GM21360 (cell line): Measurements from ENCODE around the gene LHX3.

Source experiments
- ATAC-seq: cut with Tn5 transposase; IDR thresholded peaks from one replicate; pipeline ENCODE4 v1.9.1; 2021; ENCODE audit warnings: mild to moderate bottlenecking, moderate library complexity; ENCODE audit not compliant: unreplicated experiment

The LHX3 gene

DNA sequence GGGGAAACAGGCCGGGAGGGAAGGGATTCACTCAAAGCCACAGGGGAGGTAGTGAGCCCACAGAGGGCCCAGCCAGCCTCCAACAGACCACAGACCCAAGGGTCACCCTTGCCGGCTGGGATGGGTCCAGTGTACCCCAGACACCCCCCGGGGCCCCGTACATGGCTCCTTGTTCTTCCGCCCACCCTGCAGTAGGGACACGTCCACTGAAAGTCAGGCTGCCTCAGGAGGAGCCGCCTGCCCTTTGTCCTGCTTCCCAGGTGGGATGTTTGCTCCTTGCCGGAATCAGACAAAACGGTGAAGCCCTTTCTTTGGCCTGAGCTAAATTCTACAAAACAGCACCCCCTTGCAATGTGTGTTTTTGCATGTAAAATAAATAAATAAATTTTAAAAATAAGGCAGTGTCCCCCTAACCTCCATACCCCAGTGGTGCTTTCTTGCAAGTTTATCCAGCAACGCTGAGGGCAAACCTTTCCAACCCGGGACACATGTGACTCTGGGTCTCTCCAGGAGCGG is 25.8 kb downstream of the LHX3 start:
- ATAC-seq = no peak

DNA sequence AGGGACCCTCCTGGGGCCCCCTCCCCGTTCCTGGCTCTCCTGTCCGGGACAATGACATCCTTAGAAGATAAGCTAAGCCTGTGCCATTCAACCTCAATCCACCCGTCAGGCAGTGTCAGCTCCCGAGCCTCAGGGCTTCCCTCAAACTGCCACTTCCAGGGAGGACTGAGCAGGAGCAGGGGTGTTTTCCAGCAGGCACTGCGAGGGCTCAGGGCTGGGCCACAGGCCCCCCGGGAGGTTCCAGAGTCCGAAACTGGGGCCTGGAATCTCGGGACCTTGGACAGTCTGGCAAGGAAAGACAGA is 26.2 kb downstream of the LHX3 start:
- ATAC-seq = no peak

DNA sequence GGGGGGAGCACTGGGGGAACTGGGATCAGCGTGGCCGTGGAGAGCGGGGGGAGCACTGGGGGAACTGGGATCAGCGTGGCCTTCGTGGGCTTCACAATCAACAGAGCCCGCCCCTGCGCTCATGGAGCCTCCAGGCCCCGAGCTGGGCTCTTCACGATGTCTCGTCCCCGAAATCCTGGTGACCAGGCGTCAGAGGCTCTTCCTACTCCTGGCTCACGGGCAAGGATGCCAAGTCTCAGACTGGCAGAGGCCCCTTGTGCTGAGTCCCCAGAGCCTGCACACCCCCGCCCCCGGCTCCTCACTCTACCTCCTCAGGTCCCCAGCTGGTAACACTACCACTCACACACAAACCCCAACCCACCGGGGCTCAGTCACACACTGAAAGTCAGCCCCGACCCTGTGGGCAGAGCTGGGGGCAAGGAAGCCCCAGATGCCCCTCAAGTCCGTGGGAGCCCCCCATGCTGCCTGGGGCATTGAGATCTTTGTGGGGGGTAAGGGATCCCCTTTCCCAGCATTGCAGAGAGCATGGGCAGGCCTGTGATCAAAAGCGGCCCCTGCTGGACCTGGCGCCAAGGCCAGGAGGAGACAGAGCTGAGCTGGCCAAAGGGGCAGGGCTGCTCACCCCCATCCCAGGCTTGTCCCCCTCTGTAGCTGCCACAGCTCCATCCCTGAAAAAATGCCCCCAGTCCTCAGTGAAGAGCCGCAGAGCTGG is 26.7 kb downstream of the LHX3 start:
- ATAC-seq = no peak

DNA sequence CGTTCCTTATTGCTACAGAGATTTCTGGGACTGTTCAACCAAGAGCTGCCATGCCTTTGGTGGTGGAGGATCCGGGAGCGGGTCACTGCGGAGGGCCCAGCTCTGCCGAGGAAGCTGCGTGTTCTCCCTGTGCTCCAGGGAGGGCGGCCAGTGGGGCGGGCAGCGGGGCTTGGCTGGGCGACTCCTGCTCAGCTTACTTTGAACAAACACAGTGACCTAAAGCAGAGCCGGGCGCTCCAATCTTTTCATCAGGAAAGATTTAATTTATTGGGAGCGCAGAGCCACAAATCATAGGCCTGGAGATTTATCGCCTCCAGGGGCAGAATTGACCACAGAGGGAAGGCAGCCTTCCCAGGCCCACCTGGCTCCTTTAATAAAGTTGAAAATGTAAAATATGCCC is 27.7 kb downstream of the LHX3 start:
- ATAC-seq = no peak

DNA sequence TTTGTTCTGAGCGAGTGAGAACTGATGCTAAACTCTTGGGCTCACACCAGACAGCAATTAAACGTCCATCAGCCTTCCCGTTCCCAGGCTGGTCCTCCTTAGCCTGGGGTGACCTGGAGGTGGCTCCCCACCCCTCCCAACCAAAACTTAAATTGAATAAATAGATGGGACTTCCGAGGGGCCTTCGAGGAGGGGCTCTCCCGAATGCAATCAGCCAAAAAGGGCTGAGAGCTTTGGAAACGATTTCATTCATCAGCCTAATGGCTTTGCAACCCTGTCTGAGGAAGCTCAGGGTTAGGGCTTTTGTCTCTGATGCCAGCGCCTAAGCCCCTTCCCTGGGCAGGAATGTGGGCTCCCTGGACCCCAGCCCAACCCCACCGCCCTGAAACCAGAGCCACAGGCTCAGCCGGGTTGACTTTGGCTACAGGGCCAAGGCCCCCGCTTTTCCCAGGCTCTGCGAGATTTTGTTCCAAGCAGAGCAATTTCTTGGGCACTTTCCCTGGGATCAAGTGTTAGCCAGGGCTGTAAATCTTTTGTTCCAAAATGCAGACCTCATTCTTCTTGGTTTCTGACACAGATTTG is 29.2 kb downstream of the LHX3 start:
- no peak for ATAC-seq

DNA sequence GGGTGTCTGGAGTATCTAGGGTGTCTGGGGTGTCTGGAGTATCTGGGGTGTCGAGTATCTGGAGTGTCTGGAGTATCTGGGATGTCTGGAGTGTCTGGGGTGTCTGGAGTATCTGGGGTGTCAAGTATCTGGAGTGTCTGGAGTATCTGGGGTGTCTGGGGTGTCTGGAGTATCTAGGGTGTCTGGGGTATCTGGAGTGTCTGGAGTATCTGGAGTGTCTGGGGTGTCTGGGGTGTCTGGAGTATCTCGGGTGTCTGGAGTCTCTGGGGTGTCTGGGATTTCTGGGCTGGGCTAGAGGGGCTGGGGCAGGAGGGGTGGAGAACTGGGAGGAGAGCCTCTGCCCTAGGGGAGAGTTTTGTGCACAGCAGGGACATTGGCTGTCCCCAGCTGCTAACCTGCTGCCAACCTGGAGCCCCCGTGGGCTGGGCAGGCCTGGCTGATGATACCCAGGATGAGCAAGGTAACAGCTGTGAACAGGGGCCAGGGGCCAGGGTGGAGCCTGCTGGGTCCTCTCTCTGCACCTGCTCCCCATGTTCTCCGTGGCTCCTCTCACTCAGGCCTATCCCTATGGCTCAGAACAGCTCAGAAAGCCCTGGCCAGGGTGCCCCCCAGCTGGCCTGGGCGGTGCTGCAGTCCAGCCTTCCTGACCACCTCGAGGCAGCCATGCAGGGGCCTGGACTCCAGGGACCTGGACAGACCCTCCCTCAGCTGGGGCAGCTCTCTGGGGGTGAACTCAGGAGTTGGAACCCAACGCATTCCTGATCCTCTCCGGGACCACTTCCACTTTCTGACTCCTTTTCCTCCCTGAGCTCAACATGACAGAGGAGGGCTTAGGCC is 29.9 kb downstream of the LHX3 start:
- ATAC-seq = no peak

DNA sequence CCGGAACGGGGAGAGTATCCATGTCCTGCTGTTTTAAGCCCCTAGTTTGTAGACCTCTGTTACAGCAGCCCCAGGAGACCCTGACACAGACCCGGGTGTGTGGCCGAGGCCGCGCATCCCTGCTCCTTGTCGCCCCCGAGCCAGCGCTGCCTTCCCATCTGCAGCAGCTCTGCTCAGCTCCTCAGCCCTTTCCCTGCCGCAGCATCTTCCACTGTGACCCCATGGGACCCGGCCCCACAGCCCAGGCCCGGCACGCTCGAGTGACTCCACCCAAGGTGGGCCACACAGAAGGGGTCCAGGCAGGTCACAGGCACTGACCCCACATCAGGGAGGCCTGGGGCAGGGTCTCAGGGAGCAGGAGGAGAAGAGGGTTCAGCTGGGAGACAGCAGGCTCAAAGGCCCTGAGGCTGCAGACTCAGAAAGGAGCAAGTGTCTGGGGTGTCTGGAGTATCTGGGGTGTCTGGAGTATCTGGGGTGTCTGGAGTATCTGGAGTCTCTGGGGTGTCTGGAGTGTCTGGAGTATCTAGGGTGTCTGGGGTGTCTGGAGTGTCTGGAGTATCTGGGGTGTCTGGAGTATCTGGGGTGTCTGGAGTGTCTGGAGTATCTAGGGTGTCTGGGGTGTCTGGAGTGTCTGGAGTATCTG is 31.2 kb downstream of the LHX3 start:
- ATAC-seq = no peak

DNA sequence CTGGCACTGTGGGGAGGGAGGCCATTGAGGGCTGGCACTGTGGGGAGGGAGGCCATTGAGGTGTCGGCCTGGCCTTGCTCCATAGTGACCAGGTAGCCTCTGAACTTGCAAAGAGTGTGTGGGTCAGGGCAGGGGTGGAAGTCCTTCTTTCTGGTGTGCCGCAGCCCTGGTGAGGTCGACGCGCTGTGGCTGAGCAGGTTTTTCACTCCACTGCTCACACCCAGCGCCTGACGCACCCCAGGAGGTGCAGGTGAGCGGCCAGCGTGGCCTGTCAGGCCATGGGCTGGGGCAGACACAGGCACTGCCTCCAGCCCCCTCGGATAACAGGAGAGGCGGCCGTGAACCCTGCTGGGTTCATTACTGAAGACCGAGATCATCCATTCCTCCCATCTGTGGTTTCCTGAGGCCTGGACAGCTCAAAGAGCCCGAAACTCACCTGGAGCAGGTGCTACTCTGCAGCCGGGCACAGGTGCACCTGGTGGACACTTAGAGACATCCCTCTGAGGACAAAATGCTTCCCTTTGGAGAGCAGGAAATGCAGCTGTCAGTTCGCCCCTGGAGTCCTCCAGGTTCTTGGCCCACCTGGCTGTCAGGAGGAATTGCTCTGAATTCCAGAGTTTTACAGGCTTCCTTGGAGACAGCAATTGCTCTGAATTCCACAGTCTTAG is 32.4 kb downstream of the LHX3 start:
- ATAC-seq = no peak

DNA sequence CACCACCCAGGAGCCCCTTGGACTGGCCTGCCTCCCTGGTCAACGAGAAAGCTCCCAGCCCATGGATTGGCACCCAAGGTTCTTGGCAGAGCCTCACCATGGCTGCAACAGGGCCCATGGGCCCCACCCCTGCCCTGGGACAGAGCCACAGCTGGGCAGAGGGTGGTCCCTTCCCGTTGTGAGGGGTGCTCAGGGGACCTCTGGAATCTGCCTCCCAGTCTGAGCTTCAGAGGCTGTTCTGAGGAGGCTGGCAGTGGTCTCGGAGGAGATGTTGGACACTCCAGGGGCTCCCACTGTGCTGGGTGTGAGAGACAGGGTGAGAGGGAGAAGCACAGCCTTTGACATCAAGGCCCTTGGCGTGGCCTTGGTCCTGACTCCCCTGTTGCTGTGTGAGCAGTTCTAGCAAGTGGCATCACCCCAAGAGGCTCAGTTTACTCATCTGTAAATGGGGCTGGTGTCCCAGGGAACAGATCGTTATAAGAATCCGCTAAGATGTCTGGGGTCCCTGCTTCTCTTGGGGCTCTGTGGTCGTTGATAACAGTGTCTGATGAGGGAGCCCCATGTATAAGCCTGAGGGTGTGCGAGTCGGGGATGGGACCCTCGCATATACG is 33.0 kb downstream of the LHX3 start:
- ATAC-seq = no peak

DNA sequence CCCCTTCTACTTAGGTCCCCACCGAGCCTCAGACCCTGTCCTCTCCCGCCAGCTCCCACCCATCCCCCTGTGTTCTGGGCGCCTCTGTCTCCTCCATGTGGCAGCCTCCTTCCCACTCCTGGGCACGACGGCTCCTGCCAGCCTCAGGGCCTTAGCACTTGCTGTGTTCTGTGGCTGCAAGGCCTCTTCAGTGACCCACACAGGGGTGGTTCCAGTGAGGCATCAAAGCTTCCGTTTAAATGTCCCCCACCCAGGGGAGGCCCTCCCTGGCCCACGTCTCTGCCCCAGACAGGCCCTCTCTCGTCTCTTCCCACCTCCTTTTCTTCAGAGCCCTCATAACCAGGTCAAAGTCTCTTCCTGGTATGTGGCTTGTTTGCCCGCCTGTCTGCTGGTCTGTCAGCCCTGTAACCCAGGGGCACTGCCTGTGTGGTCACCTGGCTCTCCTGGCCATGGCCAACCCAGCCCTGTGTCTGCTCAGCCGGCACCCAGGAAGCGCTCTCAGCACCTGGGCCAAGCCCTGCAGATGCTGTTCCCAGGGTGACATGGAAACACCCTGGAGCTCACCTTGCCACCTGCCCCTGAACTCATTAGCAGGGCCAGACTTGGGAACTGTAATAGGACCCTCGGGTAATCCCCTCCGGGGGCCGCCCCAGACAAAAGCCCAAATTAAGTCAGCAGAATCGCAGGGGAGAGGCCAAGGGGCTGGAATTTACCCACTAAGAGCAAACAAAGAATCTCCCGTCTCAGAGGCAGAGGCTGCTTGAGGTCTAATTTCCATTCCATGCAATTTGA is 33.7 kb downstream of the LHX3 start:
- no peak for ATAC-seq

DNA sequence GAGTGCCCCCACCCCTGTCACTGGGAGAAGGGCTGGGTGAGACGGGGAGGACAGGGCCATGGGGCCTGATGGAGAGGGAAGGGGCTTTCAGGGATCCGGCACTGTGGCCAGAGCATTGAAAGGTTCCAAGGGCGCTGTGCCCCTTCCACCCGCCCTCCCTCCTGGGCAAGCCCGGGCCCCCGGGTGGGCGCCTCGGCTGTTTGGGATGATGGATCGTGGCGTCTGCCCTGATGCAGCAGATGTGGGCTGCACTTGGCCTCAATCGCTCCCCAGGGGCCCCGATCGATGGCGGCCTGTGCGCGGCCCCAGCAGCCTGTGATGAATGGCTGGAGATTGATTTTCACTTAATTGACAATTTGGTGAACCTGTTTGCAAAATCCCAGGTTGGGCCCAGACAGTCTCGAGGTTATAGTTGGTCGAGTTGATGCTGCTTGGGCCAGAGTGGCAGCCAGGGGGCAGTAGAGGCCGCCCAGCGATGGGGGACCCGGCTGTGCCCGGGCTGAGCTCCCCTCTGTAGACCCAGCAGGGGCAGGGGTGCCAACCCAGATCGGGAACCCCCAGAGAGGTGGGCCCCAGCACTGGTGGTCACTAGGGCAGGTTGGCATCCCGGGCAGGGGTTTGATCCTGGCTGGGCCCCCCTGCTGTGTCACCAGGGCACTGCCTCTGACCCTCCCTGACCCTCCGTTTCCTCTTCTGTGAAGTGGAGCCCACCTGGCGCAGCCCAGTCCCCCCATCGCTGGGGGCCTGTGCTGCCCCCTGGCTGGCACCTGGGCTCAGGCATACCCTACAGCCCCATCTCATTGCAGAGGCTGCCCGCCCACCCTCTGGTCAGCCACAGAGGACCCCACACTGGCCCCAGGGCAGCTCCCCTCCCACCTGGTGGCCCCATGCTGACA is 34.7 kb downstream of the LHX3 start:
- no peak for ATAC-seq

DNA sequence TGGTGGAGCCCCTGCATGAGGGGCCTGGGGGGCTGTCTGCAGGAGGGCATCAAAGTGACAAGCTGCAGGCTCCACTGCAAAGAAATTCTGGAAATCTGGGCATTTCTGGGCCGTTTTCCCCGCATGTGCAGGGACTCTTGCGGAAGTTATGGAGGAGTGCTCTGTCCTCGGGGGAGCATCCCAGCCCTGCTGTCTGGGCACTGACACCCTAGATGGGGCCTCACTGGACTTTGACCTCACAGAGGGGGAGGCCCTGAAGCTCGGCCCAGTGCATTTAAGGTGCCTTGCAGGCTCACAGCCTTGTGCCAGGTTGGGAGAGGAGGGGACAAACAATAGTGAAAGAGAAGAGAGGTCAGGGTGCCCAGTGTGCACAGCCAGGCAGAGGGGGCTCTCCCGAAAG is 35.4 kb downstream of the LHX3 start:
- ATAC-seq = no peak

DNA sequence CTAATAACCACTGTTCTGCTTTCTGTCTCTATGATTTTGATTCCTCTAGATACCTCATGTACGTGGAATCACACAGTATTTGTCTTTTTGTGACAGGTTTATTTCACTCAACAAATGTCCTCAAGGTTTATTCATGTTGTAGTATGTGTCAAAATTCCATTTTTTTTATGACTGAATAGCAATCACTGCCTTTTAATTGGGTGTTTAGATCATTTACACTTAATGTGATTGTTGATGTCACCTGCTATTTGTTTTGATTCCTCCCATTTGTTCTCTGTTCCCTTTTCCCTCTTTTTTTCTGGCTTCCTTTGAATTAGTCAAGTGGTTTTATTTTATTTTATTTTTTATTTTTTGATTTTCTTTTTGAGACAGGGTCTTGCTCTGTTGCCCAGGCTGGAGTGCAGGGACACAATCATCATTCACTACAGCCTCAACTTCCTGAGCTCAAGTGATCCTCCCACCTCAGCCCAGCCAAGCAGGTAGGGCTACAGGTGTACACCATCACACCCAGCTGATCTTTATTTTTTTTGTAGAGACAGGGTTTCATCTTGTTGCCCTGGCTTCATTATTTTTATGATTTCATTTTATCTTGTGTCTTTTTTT is 41.6 kb downstream of the LHX3 start:
- ATAC-seq = no peak

DNA sequence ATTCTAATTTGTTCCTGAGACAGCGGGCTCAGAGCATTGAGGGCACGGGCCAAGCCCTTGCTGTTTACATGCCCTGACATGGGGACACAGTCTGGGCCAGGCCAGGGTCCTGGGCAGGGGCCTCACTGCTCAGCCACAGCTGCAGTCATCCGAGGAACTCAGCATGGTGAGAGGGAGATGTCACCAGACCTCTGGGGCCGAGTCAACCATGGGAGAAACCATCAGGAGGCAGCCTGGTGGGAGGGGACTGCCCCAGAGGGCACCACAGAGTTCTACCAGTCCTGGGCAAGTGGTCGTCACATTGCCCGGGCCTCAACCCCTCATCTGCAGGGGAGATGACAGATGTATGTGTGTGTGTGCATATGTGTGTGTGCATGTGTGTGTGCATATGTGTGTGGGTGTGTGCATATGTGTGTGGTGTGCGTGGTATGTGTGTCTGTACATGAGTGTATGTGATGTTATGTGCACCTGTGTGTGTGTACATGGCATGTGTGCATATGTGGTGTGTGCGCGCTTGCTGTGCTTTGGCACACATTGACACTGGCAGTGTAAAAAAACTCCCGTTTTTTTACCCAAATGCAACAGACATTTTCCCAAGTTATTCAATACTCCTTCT is 43.8 kb downstream of the LHX3 start:
- no peak for ATAC-seq

DNA sequence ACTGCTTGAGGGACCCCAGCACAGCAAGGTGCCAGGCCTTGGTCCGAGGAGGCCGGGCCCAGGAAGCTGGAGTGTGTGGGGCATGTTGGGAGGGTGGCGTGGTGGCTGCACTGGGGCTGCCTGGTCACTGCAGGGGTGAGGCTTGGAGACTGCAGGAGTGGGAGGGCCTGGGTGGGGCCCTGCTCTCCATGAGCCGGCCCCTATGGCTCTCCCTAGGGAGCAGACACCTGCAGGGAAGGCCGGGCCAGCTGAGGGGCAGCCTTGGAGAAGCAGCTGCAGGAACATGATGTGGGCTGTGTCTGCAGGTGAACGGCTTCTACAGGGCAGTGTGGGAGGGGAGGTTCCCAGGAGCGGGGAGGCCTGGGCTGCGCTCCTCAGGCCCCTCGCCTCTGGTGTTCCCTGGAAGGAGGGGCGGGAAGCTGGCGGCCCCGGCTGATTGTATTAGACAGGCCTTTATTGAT is 44.5 kb downstream of the LHX3 start:
- ATAC-seq = no peak

DNA sequence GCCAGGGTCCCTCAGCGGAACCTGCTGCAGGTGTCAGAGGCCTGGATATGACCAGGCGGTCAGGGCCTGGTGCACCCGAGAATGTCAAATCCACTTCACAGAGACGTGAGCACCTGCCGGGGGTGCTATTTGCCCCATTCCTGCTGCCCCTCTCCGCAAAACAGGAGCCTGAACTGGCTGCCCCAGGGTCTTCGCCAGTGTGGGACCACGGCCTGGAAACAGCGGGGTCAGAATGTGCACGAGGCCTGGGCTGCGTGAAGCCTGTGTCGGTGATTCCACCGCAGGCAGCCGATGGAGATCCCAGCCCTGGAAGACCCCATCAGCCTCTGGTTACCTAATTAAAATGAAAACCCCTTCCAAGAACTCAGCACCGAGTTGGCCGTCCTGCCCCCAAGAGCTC is 45.1 kb downstream of the LHX3 start:
- no peak for ATAC-seq

DNA sequence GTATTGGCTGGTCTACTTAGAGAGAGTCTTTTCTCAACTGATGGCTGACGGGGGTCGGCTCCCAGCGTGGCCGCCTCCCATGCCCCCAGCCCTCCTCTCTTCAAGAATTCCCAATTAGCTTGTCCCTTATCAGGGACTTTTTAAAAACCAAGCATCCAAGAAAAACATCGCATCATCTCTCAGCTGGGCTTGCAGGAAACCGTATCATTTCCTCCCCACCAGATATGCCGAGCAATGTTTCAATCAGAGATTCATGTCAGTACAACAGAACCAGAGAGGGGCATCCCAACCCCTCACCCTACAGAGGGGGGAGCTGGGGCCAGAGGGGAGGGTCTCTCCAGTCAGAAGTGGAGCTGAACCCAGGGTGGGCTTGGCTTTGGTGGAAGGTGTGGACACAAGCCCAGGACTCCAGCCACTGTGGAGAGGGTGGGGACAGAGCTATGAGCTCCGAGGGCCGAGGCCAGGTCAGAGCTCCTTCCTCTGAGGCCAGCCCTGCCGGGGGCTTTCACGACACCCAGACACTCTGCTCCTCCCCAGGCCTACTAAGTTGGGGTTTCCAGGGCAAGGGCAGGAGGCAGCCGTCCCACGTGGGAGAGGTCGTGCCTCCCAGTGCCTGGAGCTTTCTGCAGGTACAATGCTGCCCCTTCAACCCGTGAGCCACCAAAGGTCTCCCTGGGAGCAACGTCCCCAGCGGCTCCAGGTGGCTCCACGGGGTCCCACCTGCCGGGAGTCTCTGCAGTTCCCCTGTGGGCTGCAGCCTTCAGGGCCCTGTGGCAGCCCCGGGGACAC is 47.3 kb downstream of the LHX3 start:
- ATAC-seq = no peak
